ENCODE data around the gene BLM. TPM values are rescaled to one million over a fixed set of nuclear protein-coding genes. Genes with fewer than 3 reads are reported as not detected.

The BLM gene
- polyA plus RNA-seq, 1 of the 3 experiments (the other 2 are of a cell fraction): 2.7 TPM

DNA sequence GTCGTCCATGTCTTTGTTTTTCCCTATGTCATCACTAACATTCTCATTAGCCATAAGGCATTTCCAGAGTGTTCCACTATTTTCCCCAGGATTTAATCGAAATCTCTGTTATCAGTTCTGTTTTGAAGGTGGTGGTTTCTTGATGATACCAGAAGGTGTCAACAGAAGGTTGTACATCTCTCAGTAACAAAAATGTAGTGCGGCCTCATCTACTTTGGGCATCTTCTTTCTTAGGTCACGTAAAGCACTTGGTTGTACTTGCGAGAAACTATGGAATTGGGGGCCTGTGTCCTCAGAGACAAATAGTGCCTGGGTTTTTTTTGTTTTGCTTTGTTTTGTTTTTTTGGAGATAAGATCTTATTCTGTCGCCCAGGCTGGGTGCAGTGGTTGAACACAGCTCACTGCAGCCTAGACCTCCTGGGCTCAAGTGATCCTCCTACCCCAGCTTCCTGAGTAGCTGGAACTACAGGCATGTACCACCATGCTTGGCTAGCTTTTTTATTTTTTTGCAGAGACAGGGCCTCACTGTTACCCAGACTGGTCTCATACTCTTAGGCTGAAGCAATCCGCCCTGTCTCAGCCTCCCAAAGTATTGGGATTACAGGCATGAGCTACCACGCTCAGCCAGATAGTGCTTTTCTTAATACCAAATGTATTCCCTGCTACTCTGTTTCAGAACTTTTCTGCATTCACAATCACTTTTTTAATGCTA, 90.1 kb downstream of the BLM start:
- Histone ChIP-seq H3K27me3 (ENCODE audit: insufficient read depth) (no peaks in the 10 kb centered on the region), H3K36me3 (replicated peaks in 1 of 2; ENCODE audit: control insufficient read depth in 1 of 2, insufficient read depth in 2 of 2, low read length in 1 of 2) (peaks cover 2 to 4% of the 10 kb centered on the region in 2 experiments), H3K79me2 (ENCODE audit: insufficient read depth) (no peaks in the 10 kb centered on the region), H2AFZ (ENCODE audit: low read depth) (no peak overlapping the region), H3K4me1 (ENCODE audit: control insufficient read depth in 1 of 2, insufficient read depth in 2 of 2, low read depth in 1 of 2, low read length in 1 of 2) (no peaks in the 10 kb centered on the region), H3K9me3 (no peaks in the 10 kb centered on the region), H3K9ac (no peak overlapping the region), H3K4me3 (ENCODE audit: low read depth in 2 of 2, low read length in 1 of 2) (no peak overlapping the region), H4K20me1 (ENCODE audit: insufficient read depth) (no peaks in the 10 kb centered on the region), H3F3A (replicated peaks; ENCODE audit: insufficient read depth) (no peaks in the 10 kb centered on the region), H3K4me2 (no peak overlapping the region), H3K27ac (ENCODE audit: low read depth in 2 of 2, low read length in 1 of 2) (no peak overlapping the region), H3K9me2 (no peaks in the 10 kb centered on the region)
- DNase-seq: no peak
- WGBS (ENCODE audit: low lambda C conversion rate): 87% methylated on average over 8 of the region's 8 CpGs
- POLR2A ChIA-PET: no interaction called here
- TF ChIP-seq POLR2AphosphoS5 (IDR thresholded peaks at IDR 0.05; ENCODE audit: low read depth, low read length) (no peak), EZH2phosphoT487 (IDR thresholded peaks at IDR 0.05; ENCODE audit: borderline replicate concordance, low read depth) (no peak)
- CTCF ChIA-PET: interaction anchor here (0.9 kb wide), 1 partner anchor 159 kb away, joined by 3 read pairs; no protein-coding TSS in a partner anchor

DNA sequence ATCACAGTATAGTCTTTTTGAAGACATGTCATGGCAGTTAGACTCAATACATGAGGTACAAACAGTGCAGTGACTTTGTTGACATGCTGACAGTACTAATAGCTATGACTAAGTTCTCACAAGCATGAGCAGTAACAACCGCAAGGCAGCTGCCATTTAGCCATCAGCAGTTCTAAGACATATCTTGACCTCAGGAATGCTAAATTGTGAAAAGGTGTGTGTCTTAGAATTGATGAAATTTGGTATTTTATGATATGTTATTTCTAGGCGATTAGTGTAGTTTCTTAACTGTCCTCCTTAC, 90.6 kb downstream of the BLM start:
- no peaks in the 10 kb centered on the region for H4K20me1 ChIP-seq (ENCODE audit: insufficient read depth)
- H3K9ac ChIP-seq: no peak overlapping the region
- no peak for TF ChIP-seq EZH2phosphoT487 (IDR thresholded peaks at IDR 0.05; ENCODE audit: borderline replicate concordance, low read depth)
- TF ChIP-seq FOXJ3 (CRISPR knock-in tag; IDR thresholded peaks at IDR 0.05): no peak
- TF ChIP-seq NFIC (IDR thresholded peaks at IDR 0.05; ENCODE audit: borderline replicate concordance): no peak
- TF ChIP-seq, protein P1, sequence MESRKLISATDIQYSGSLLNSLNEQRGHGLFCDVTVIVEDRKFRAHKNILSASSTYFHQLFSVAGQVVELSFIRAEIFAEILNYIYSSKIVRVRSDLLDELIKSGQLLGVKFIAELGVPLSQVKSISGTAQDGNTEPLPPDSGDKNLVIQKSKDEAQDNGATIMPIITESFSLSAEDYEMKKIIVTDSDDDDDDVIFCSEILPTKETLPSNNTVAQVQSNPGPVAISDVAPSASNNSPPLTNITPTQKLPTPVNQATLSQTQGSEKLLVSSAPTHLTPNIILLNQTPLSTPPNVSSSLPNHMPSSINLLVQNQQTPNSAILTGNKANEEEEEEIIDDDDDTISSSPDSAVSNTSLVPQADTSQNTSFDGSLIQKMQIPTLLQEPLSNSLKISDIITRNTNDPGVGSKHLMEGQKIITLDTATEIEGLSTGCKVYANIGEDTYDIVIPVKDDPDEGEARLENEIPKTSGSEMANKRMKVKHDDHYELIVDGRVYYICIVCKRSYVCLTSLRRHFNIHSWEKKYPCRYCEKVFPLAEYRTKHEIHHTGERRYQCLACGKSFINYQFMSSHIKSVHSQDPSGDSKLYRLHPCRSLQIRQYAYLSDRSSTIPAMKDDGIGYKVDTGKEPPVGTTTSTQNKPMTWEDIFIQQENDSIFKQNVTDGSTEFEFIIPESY (IDR thresholded peaks at IDR 0.05; ENCODE audit: borderline replicate concordance, low read depth): no peak
- TF ChIP-seq TAF1 (IDR thresholded peaks at IDR 0.05; ENCODE audit: borderline replicate concordance, low read depth, low read length): no peak
- TF ChIP-seq, protein P2, sequence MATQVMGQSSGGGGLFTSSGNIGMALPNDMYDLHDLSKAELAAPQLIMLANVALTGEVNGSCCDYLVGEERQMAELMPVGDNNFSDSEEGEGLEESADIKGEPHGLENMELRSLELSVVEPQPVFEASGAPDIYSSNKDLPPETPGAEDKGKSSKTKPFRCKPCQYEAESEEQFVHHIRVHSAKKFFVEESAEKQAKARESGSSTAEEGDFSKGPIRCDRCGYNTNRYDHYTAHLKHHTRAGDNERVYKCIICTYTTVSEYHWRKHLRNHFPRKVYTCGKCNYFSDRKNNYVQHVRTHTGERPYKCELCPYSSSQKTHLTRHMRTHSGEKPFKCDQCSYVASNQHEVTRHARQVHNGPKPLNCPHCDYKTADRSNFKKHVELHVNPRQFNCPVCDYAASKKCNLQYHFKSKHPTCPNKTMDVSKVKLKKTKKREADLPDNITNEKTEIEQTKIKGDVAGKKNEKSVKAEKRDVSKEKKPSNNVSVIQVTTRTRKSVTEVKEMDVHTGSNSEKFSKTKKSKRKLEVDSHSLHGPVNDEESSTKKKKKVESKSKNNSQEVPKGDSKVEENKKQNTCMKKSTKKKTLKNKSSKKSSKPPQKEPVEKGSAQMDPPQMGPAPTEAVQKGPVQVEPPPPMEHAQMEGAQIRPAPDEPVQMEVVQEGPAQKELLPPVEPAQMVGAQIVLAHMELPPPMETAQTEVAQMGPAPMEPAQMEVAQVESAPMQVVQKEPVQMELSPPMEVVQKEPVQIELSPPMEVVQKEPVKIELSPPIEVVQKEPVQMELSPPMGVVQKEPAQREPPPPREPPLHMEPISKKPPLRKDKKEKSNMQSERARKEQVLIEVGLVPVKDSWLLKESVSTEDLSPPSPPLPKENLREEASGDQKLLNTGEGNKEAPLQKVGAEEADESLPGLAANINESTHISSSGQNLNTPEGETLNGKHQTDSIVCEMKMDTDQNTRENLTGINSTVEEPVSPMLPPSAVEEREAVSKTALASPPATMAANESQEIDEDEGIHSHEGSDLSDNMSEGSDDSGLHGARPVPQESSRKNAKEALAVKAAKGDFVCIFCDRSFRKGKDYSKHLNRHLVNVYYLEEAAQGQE (IDR thresholded peaks at IDR 0.05; ENCODE audit: low read depth, low read length): no peak
- TF ChIP-seq MXI1 (IDR thresholded peaks at IDR 0.05; ENCODE audit: low read depth, low read length): no peak
- no peaks in the 10 kb centered on the region for H3F3A ChIP-seq (replicated peaks; ENCODE audit: insufficient read depth)
- no peaks in the 10 kb centered on the region for H3K9me2 ChIP-seq
- peaks cover 2 to 4% of the 10 kb centered on the region in 2 experiments for H3K36me3 ChIP-seq (replicated peaks in 1 of 2; ENCODE audit: control insufficient read depth in 1 of 2, insufficient read depth in 2 of 2, low read length in 1 of 2)
- H3K79me2 ChIP-seq (ENCODE audit: insufficient read depth): no peaks in the 10 kb centered on the region
- H3K4me1 ChIP-seq (ENCODE audit: control insufficient read depth in 1 of 2, insufficient read depth in 2 of 2, low read depth in 1 of 2, low read length in 1 of 2): no peaks in the 10 kb centered on the region
- WGBS (ENCODE audit: low lambda C conversion rate): 93% methylated on average over 2 of the region's 2 CpGs
- H3K9me3 ChIP-seq: no peaks in the 10 kb centered on the region
- CTCF ChIA-PET: interaction anchor here (0.9 kb wide), 1 partner anchor 159 kb away, joined by 3 read pairs; no protein-coding TSS in a partner anchor
- POLR2A ChIA-PET: no interaction called here
- no peak overlapping the region for H3K27ac ChIP-seq (ENCODE audit: low read depth in 2 of 2, low read length in 1 of 2)
- DNase-seq: no peak
- H3K27me3 ChIP-seq (ENCODE audit: insufficient read depth): no peaks in the 10 kb centered on the region
- H3K4me3 ChIP-seq (ENCODE audit: low read depth in 2 of 2, low read length in 1 of 2): no peak overlapping the region
- no peak overlapping the region for H2AFZ ChIP-seq (ENCODE audit: low read depth)
- H3K4me2 ChIP-seq: no peak overlapping the region

Measured in SK-N-SH (cell line).